ENCODE results near the gene NCOA1.

- TF ChIP-seq, protein P1, sequence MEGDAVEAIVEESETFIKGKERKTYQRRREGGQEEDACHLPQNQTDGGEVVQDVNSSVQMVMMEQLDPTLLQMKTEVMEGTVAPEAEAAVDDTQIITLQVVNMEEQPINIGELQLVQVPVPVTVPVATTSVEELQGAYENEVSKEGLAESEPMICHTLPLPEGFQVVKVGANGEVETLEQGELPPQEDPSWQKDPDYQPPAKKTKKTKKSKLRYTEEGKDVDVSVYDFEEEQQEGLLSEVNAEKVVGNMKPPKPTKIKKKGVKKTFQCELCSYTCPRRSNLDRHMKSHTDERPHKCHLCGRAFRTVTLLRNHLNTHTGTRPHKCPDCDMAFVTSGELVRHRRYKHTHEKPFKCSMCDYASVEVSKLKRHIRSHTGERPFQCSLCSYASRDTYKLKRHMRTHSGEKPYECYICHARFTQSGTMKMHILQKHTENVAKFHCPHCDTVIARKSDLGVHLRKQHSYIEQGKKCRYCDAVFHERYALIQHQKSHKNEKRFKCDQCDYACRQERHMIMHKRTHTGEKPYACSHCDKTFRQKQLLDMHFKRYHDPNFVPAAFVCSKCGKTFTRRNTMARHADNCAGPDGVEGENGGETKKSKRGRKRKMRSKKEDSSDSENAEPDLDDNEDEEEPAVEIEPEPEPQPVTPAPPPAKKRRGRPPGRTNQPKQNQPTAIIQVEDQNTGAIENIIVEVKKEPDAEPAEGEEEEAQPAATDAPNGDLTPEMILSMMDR (IDR thresholded peaks at IDR 0.05; ENCODE audit: extremely low read depth in 1 of 2, insufficient read depth in 1 of 2, low read depth in 1 of 2, low read length in 2 of 2) = no peak
- no peak for TF ChIP-seq EZH2 (IDR thresholded peaks at IDR 0.05; ENCODE audit: borderline replicate concordance, low read depth, low read length, severe bottlenecking)
- no peak for TF ChIP-seq POLR2A (IDR thresholded peaks at IDR 0.05; ENCODE audit: low read depth, low read length)
- TF ChIP-seq JUN (IDR thresholded peaks at IDR 0.05; ENCODE audit: borderline replicate concordance, insufficient read depth, insufficient read length, low read depth) = no peak
- no peak for TF ChIP-seq POLR2AphosphoS5 (IDR thresholded peaks at IDR 0.05; ENCODE audit: insufficient read depth, low read depth, low read length)
- TF ChIP-seq FOS (IDR thresholded peaks at IDR 0.05; ENCODE audit: borderline replicate concordance, insufficient read depth, low read length) = no peak
- TF ChIP-seq, protein P2, sequence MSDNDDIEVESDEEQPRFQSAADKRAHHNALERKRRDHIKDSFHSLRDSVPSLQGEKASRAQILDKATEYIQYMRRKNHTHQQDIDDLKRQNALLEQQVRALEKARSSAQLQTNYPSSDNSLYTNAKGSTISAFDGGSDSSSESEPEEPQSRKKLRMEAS (IDR thresholded peaks at IDR 0.05; ENCODE audit: insufficient read depth, insufficient read length) = no peak
Observed at GRCh38 chr2:24459224-24460161, 31.6 kb upstream of the NCOA1 start.

Data from endothelial cell of umbilical vein (primary cell).